CD1c-positive myeloid dendritic cell (primary cell): ENCODE measurements around the gene TAF10.
A peak's percentile ranks its signal among the peaks of the same experiment; 100 is the strongest.

Experiments
- DNase-seq: peaks from one replicate; pipeline ENCODE4 v3.0.0-alpha.2; 2016; ENCODE audit errors: extremely low spot score

Gene TAF10

DNA sequence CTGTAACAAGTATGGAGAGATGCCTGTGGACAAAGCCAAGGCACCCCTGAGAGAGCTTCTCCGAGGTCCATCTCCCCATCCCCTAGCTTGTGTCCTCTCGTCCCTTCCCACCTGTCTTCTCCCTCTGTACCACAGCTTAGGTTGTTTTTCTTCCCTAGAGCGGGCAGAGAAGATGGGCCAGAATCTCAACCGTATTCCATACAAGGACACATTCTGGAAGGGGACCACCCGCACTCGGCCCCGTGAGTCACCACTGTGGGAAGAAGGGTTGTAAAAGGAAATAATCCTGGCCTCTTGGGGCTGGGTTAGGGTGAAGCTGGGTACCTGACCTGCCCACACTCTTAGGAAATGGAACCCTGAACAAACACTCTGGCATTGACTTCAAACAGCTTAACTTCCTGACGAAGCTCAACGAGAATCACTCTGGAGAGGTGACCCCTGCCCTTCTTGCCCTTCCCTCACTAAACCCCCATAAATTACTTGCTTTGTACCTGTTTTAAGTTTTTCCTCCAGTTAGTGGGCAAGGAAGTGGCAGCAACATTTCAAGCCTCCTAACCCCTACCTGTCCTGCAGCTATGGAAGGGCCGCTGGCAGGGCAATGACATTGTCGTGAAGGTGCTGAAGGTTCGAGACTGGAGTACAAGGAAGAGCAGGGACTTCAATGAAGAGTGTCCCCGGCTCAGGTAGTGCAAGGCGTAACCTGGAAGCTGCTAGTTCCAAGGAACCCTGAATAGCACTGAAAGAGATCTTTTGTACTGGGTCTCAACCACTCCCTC is 3.1 kb downstream of the TAF10 start:
- no peak for DNase-seq

DNA sequence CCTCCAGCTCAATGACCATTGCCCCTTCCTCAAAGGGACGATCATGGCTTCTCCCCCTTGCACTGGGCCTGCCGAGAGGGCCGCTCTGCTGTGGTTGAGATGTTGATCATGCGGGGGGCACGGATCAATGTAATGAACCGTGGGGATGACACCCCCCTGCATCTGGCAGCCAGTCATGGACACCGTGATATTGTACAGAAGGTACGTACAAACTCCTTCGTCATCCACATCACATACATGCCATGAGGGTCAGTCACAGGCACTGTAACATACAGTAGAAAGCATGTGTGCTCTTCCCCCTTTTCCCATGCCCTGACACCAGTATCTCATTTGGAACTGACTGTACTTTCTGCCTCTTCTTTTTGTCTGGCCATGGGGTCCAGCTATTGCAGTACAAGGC is 4.0 kb downstream of the TAF10 start:
- no peak for DNase-seq

DNA sequence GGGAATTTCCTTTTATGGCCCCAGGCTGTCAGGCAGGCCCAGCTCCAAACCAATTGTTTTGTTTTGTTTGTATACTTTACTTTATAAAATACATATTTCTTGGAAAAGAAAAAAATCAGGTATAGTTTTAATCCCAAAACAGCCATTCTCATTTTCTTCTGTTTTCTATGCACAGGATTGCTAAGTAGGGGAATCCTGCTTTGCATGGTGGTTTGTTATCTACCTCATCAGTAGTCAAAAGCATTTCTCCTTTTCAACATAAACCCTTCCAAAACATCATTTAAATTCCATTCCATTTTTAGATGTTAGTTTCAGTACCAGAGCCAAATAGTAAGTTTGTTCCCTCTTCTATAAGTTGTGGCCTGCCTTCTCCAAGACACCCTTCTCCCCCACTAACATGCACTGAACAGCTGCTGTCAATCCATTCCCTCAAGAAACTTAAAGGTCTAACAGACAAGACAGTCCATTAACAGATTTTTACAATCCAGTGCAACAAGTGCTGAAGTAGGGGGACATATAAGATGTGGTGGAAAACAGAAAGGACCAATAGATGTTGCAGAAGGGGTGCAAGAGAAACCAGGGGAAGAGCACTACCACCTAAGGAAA is 4.7 kb downstream of the TAF10 start:
- DNase-seq: no peak

DNA sequence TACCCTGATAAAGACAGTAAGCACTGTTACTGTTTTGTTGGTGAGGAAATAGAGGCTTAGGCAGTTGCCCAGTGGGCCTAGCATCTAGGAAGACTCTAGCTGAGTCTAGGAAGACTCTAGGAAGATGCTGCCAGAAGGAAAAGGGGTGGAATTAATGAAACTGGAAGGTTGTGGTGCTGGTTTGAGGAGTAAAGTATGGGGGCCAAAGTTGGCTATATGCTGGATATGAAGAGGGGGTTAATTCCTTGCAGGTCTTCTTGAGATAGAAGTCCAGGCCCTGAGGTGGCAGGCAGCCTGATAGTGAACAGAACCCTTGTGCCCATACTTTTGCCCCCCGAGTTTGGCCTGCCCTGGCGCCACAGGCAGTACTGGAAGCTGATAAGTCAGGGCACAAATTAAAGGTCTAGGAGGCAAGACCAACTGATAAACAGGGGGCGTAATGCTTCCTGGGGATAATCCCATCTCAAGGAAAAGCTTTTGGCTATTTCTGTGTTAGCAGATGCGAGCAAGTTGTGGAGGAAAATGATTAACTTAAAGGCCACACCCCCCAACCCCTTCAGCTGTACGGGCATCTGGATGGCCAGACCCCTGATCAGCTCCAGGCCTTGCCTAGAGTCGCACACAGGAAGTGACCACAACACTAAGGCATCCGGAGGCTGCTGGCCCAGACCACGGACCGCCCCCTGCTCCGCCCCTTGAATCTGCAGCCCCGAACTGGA is 5.4 kb downstream of the TAF10 start:
- DNase-seq: peak; percentile 54

DNA sequence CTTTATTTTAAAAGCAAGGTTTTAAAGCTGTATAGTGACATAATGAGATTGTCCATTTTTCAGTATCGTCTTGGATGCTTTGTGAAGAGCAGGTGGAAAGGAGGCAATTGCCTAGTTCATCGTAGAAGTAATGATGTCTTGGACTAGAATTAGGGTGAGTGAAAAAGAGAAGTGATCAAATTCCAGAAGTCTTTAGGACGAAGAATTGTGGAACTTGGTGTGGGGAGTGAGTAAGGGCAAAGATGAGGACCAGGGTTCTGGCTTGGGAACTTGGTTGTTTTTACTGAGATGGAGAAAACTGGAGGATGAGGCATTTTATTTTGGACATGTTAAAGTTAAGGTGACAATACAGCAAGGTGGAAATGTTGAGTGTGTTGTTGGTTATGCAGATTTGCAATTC is 7.2 kb downstream of the TAF10 start:
- DNase-seq: peak; percentile 43

DNA sequence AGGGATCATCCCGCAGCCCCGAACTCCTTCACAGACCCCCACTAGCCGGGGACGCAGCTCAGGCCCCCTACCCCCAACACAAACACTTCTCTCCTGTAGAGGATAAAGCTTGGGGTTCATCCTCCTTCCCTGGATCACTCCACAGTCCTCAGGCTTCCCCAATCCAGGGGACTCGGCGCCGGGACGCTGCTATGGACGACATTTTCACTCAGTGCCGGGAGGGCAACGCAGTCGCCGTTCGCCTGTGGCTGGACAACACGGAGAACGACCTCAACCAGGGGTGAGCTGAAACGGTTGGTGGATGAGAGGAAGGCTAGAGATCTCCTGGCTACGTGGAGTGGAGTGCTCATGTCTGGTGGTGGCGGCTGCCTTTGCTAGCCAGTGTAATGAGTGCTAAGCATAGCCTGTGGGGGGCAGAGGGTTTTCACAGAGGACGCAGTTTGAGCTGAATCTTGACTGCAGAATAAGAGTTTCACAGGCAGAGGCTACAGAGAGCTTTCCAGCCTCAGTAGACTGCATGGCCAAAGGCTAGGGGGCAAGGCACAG is 7.9 kb downstream of the TAF10 start:
- DNase-seq: peak; percentile 40

DNA sequence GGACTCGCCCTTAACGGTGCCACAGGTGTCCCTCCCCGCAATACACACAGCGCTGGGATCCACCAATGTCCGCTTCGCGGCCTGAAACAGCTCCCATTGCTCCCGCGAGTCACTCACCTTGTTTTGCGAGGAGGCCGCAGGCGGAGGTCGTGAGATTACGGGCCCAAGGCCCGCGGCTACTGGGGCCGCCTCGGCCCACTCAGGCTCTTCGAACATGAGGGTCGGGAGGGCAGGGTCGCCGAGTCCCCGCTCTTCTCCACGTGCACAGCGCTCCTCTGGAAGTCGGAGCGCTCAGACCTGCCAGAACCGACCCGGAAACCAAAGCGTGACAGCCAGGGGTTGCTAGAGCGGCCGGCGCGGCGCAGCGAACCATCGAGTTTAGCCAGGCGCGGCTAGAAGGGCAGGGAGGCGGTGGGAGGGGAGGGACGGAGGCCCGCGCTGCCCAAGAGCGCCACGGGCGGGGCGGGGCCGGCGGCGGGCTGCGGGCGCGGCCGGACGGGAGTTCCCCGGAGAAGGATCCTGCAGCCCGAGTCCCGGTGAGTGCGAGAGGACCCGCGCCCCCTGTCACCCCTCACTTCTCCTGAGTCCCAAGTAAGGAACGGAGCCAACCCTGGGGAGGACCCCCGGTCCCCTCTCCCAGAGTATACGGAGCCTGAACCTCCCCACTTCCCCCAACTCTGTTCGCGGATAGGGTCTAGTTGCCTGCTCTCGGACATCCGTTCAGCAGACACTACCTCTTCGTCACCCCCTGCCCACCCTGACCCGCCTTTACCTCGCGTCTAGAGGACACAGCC is 8.5 kb downstream of the TAF10 start, which contains the start of the genes ILK and RRP8:
Gene ILK (plus strand): TSS at position 488 of the 794 bp plus-strand sequence. CDS start 498 bp downstream, outside the sequence.
Gene RRP8 (minus strand): TSS at position 330 of the 794 bp plus-strand sequence. CDS start 114 bp downstream, at position 216.
- peak; percentile 93 for DNase-seq

DNA sequence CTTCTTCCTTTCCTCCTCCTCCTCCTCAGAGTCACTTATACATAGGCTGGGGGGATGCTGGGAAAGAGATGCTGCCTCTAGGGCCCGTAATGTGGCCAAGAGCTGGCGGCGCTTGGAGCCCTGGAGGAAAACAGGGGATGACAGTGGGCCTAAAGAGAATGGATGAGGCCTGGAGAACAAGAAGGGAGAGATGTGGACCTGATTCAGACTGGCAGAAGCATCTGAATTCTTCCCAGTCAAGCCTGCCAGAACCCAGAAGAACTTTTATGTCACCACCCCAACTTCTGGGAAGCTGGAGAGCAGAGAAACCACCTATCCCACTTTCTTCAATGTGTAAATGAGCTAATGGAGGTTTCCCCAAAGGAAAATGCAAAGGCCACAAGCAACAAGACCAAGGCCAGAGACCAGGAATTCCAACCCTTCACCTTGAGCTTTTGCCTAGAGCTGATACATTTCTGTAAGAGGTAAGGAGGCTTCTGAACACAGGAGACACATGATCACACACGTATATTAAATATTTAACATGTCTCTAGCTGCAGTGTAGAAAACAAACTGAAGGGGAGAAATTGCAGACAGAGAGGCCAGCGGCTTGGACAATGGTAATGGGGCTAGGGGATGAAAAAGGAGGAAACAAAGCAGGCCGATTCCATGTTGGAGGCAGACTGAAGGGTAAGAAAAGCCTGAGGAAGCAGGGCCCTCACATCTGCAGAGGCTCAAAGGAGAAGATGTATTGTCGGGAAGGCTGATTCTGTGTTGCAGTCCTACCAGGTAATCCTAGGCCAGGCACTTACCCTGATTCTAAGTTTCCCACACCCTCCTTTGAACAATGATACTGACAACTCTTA is 9.7 kb downstream of the TAF10 start:
- DNase-seq: no peak

DNA sequence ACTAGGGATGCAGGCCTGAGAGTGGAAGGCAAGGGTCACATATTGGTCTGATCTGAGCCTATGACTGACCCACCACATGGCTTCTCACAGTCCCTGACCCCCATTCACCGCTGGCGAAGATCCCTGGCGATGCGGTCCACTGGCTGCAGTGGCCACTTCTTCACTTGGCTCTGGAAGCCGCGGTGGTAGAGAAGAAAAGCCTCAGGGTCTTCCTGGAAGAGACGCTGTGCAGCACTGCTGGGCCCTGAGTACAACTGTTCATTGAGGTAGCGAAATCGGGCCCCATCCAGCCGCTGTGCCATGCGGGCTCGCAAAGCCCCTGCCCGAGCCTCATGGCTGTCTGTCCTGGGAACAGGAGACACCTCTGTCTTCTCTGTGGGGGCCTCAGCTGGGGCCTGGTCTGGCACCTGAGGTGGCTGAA is 11.0 kb downstream of the TAF10 start:
- no peak for DNase-seq

DNA sequence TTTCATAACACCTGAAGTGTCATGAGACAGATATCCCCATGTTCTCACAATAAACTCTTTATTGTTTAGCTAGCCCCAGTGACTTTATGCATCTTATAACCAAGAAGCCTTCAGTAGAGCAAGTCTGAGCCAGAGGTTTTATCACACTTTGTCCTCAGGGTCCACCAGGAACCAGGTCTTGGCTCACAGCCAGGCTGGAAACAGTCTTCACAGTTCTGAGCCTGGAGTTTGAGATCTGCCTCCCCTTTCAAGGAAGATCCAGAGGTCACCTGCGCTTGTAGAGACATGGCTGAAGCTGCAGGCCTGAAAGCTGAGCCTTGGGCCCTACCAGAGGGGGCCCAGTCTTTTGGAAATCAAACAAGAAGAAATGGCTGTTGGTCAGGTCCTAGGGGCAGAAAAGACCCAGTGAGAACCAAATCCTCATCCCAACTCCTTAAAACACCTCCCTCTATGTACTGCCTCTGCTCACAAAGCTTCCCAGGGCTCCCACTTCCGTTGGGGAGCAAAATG is 12.1 kb downstream of the TAF10 start:
- DNase-seq: no peak

DNA sequence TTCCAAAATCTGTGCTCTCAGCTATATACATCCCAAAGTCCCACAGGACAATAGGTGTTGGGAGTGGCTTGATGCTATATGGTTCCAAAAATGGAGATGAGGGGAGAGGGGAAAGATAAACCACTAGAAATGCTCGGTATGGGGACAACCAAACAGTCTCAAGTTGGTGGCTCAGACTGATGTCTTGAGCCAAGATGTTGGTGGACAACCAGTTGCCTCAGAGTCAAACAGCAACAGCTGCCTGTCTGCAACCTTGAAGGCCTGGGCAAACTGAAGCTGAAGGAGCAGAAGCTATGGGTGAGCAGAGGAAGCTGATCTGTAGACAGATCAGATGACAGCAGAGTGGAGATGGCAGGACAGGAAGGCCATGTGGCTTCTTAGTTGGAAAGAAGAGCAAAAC is 12.6 kb downstream of the TAF10 start:
- no peak for DNase-seq

DNA sequence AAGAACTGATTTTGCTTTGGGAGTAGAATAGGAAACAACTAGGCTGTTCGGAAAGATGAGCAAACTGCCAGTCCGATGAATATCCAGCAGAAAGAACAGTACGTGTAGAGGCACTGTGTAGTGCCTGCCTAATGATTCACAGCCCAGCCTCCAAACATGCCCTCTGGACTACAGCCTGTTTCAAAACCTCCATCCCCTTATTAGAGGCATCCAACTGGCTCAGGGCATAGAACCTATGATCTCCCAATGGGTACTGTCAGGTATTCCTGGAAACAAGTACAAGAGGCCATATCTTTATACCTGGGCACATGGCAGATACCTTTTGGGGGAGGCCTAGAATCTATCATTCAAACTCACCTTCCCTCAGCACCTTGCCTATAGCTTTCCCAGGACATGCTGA is 13.5 kb downstream of the TAF10 start:
- no peak for DNase-seq

DNA sequence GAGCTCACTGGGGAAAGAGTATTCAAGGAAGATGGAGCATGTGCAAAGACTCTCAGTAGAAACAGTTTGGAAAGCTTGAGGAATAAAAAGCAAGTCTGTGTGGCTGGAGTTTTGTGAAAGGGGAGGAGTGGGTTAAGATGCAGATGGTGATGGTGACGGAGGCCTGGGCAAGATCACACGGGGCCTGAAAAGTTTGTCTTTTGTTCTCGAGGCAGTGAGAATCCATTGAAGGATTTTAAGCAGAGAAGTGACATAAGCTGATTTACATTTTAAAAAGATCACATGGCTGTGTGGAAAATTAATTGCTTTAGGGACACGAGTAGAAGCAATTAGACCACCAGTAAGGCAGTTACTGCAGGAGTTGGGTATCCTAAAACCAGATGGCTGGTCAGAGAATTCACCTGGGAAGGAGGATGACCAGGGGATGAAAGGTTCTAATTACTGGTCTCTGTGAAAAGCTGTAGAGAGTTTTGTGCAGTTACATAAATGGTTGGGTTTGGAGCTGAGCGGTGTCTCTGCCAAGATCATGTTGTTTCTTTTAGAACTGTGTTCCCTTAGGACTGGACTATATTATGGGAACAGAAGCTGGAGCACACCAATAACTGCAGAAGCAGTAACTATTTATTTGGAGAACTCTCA is 15.7 kb downstream of the TAF10 start:
- DNase-seq: no peak

DNA sequence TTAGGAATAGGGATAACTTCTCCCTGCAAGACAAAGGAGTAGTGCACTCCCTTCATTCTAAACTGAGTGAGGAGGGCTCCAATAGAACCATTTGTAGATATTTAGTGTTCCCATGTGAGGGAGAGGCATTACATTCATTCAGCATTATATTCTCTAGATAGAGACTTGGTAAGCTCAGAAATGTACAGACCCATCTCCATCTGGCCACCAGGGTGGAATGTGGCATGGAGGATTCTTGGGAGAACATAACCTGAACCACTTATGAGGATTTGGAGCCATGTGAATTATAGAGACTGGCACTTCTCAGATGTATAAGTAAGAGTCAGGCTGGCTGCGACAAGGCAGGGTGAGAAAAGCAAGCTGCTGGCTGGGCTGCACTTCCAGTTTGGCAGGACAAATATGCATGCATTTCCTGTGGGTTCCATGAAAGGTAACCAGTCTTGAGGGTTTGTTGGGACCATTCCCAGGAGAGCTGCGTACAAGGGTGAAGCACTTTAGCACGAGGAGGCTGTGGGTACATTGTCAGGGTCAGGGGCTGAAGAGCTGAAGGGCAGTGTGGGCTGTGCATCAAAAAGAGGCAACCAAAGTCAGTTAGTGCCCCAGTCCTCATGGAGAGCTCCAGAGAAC is 17.8 kb downstream of the TAF10 start:
- DNase-seq: no peak

DNA sequence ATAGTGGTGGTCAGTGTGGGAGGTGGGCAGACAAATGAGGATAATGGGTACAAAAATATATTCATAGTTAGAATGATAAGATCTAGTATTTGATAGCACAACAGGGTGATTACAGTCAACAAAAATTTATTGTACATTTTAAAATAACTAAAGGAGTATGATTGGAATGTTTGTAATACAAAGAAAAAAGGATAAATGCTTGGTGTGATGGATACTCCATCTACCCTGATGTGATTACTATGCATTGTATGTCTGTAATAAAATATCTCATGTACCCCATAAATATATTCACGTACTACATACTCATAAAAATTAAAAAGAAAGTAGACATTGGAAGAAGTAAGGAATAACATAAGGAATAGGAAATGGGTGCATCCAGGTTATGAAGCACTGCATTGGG is 24.0 kb downstream of the TAF10 start:
- no peak for DNase-seq

DNA sequence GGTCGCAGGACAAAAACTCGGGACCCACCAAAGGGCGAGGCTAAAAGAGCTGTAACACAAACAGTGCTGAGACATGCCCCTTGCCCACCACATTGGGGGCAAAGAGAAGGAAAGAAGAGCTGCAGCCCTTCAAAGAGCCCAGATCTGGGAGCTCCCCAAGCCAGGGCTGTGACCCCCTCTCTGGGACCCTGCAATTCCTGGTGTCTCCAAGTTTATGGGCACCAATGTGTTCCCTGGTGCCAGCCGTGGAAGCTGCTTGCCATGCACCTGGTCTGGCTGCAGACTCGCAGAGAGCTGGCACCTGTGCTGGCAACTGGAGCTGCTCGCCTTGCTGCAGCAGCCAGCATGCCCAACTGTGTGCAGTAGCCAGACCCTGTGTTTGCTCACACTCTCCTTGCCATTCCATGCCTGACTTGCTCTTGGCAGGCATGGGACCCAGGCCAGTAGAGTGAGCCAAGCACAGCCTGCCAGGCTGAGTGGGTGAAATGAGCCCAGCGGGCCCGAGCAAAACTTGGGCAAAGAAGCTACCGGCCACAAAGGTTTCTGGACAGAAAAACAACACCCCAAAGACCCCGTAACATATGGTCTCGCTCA is 24.6 kb downstream of the TAF10 start:
- no peak for DNase-seq

DNA sequence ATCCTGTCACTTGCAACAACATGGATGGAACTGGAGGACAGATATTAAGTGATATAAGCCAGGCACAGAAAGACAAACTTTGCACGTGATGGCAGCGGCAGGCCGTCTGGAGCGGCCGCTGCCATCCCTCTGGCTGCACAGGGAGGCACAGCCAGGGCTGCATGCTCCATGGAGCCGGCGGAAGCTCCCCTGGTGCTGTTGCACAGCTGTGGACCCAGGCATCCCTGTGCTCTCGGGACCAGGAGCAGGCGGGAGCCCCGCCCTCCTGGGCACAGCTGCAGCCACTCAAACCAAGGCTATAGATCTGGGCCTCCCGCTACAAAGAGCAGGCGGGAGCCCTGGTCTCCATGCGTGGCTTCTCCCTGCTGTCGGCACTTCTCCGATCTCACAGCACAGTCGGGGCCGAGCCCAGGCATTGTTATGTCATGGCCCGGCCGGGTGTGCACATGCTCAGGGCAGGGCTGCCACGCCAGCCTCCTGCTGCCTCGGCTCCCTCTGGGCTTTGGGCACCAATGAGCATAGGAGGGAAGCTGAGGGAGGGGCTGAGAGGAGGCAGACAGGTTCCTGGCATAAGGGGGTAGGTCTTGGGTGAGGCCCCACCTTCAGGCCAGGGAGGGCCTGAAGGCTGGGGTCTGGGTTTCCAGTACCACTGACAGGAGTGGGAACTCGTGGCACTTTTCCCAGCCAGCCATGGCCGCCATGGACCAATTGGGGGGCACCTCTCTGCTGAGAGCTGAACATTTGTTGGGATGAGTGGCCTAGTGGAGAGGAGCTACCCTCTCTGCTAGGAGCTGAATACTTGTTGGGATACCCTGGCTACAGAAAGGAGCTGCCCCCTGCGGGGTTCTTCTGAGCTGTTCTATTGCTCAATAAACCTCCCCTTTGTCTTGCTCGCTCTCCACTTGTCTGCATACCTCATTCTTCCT is 25.3 kb downstream of the TAF10 start:
- no peak for DNase-seq

DNA sequence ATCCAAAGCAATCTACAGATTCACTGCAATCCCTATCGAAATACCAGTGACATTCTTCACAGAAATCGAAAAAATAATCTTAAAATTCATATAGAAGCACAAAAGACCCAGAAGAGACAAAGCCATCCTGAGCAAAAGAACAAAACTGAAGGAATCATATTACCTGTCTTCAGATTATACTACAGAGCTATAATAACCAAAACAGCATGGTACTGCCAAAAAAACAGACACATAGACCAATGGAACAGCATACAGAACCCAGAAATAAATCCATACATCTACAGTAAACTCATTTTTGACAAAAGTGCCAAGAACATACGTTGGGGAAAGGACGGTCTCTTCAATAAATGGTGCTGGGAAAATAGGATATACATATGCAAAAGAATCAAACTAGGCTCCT is 27.5 kb downstream of the TAF10 start:
- DNase-seq: no peak
